ENCODE data around the gene HOXD9.

Gene HOXD9

DNA sequence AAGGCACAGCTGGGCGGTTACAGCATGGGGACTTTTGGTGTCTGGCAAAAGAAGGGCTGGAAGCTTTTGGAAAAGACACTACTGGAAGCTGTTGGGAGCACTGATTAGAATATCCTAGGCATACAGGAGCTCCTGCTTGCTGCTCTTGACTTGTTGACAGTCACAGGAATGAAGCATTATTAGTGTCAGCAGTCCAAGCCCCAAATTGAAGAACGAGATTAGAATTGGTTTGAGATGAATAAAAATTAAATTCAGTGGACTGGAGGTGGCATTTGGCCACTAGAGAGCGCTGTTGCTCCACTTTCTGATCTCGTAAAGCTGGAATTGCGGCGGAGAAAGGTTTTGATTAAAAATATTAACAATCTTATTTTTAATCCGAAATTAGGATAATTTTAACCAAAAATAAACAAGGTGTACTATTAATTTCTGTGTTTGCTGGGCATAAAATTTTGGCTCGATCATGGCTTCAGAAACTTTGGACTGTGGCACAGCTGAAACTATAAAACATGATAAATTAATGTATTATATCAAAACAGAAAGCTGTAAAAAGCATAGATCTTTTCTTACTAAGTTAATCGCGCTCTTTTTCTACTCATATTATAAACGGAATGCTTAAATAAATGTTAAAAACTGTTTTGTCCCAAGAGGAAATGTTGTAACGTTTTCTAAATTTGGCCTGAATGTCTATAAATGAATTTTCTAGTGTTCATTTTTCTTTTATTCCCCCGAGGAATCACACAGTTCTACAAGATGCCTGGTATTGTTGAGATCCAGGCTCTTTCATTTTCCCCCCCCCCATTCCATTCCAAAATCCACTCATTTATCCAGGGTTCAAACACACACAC, 4.6 kb downstream of the HOXD9 start:
- DNase-seq, result no peak

- DNase-seq, result no peak
Observed at GRCh38 chr2:176127774-176128072, 5.2 kb downstream of the HOXD9 start.

- DNase-seq, result no peak
Observed at GRCh38 chr2:176128172-176128981, 5.9 kb downstream of the HOXD9 start.

- no peak for DNase-seq
Observed at GRCh38 chr2:176128982-176129796, 6.7 kb downstream of the HOXD9 start, which contains the start of gene HOXD8. TSS of gene HOXD8 (plus strand) at chr2:176129705. CDS start at chr2:176130367, 662 bp downstream.

- no peak for DNase-seq
Observed at GRCh38 chr2:176129813-176130146, 7.3 kb downstream of the HOXD9 start.

- DNase-seq, result no peak
Observed at GRCh38 chr2:176130147-176130956, 7.8 kb downstream of the HOXD9 start.

GRCh38 chr2:176130957-176131847, 8.7 kb downstream of the HOXD9 start:
- no peak for DNase-seq

- DNase-seq, result no peak
Observed at GRCh38 chr2:176131848-176132158, 9.3 kb downstream of the HOXD9 start.

DNA sequence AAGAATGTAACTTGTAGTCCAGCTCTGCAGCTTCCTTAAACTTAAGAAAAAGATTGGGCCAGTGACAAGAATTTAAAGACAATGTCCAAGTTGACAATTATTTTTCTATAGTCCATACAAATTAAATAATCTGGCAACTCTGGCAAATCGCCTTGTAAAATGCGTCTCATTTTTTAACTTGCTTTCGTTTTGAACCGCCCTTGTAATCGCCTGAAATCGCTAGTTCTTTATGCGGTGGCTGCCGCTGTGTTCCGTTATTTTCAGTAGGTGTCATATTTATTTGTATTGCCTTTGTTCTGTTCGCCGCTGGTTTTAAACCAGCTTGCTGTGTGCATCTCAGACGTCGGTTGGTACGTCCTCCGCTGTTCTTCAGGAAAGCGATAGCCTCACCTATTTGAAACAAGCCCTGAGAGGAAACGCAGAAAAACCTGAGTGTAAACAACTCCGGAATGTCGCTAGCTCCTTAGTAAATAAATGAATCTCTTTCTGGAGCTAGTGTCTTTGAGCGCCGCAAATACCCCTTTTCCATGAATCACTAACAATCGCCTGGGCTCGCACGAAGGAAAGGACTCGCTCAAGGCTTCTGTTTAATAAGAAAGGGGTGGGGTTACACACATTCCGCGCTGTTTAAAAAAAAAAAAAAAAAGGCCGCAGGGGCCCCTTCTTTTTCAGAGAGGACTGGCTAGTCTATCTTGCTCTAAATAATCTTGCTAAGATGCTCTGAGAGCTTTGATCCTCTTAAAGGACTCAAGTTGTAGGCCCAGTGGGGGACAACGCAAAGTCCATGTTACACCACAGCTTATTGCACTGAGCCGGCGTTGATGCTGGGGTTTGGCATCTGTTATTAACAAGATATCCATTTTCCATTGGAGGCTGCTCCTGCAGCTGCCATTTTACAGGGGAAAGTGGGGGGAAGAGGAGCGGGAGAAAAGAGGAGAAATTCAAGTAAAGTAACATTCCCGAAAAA, 10.0 kb downstream of the HOXD9 start:
- DNase-seq, result no peak

DNA sequence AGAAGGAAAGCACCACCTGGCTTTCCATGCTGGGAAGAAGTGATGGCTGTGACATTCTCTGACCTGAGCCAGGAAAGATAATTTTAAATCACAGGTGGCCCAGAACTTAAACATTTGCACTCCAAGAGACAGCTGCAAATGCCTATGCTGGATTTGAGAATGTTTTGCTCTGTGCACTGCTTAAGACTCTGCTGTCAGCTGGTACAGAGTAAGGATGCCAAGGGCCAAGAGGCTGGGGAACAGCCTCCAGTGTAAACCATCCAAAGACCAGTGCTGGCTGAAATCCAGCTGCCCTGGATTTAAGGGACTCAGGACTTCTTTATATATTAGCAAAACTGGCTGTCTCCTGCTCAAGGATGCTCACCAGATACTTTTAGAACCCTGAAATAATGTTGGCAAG, 10.9 kb downstream of the HOXD9 start:
- DNase-seq, result no peak

- no peak for DNase-seq
Observed at GRCh38 chr2:176134035-176134434, 11.5 kb downstream of the HOXD9 start.

GRCh38 chr2:176135035-176135440, 12.5 kb downstream of the HOXD9 start:
- DNase-seq, result no peak

DNA sequence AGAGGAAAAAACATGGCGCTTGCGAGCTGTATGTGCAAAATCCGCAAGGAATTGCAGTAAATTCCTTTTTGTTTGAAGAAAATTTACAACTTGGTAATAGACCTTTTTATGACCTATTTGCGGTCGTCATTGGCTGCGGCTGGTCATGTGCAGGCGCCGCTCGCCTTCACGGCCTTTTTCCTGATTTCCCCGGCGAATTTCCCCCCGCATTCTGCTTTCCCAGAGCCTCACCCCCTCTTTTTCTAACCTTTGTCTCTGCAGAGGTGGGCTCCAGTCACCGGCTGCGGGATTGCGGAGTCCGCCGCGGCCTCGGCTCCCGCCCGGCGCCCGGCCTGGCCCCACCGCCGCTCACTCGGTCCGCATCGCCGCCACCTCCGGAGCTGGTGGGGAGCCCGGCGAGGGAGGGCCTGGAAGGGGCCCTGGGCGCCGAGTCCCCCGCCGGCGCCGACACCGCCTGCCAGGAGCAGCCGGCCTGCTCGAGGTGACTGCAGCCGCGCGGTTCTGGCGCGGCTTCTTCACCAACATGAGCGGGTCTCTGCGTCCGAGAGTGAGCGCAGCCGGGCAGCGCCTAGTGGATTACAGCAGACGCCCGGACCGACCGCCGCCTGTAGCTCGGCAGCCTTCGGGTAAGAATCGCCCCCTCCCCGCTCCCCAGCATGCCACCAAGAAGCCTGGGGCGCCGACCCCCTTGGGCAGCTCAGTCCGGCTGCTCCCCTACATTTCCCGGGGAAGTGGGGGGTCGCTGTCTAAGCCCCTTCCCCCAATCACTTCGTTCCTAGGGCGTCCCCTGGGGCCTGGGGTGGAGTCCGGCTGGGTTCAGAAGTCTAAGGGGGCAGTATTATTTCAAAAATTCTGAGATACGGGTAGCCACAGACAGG, 14.1 kb downstream of the HOXD9 start:
- DNase-seq, result no peak

- DNase-seq, result no peak
Observed at GRCh38 chr2:176137252-176137580, 14.7 kb downstream of the HOXD9 start.

DNA sequence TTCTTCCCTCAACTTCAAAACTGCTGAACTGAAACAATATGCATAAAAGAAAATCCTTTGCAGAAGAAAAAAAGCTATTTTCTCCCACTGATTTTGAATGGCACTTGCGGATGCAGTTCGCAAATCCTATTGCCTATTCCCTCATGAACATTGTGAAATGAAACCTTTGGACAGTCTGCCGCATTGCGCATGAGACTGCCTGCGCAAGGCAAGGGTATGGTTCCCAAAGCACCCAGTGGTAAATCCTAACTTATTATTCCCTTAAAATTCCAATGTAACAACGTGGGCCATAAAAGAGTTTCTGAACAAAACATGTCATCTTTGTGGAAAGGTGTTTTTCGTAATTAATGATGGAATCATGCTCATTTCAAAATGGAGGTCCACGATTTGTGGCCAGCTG, 15.4 kb downstream of the HOXD9 start:
- no peak for DNase-seq

DNA sequence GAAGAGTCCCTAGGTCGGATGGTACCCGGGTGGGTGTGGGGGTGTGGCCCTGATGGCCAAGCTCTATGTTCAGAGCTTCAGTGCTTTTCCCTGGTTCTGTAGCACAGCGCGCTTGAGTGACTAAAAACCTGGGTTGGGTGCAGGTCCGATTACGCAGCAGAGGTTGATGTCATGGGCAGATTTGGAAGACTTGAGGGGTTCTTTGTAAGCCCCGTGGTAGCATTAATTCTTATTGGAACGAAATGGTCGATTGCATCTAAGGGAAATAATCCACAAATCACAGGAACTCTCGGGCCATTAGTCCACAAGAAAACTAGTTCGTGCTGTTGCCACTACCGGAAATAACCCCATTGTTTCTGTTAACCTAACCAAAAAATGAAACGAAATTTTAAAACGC, 16.0 kb downstream of the HOXD9 start:
- no peak for DNase-seq

DNA sequence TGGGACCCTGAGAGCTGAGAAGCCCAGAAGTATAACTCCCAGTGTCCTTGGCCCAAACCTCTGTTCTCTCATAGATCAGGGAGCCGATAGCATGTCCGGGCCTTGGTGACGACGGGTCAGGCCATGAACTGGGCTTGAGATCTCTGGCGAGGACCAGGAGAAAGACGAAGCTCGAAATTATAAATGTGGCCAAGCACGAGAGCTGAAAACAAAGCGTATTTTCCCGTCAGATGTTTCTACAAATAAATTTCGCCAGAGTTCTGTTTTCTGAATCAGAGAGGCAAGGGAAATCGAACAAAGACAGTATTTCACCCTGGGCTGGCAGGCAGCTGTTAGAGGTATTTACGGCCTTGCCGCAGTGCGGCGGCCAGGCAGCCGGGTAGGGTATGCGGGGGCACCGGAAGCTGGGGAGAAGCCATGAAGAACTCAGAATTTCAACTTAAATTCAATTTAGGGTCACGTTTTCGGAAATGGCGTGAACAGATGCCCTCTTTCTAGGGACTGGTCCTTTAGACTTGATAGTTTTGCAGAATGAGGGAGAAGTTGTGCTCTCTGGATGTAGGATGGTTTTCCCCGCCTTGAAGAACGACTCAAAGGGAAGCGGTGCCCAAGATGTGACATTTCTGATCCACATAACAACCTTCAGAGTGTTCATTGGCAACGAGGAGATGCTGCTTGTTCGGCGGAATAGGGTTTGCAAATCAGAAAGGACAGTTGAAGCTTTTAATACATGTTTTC, 16.6 kb downstream of the HOXD9 start:
- DNase-seq, result no peak

GRCh38 chr2:176139661-176140512, 17.4 kb downstream of the HOXD9 start:
- DNase-seq, result no peak
